SK-N-SH treated with all-trans-retinoic acid at 6 μM for 48 hours (cell line): Measurements from ENCODE around the gene VAV1.

ENCODE experiments used
- BACH2 ChIP-seq: fragments of 250-450 bp; sonication (Bioruptor Pico); IDR thresholded peaks from 2 replicates; pipeline ENCODE4 v1.9.0; 2021; ENCODE audit warnings: mild to moderate bottlenecking, borderline replicate concordance
- ZFP30 ChIP-seq: fragments of 450-650 bp; formaldehyde crosslinking; IDR thresholded peaks from 2 replicates; pipeline ENCODE4 v1.5.0; 2022; ENCODE audit warnings: mild to moderate bottlenecking, moderate library complexity
- ZNF8 ChIP-seq: fragments of 450-650 bp; formaldehyde crosslinking; IDR thresholded peaks from 2 replicates; pipeline ENCODE4 v1.5.0; 2020; ENCODE audit warnings: mild to moderate bottlenecking, moderate library complexity
- TF ChIP-seq, protein P1 (sequence below): fragments of 250-450 bp; sonication (Bioruptor Pico); IDR thresholded peaks from 2 replicates; pipeline ENCODE4 v1.8.0; 2021; ENCODE audit warnings: low read depth, mild to moderate bottlenecking, moderate library complexity, borderline replicate concordance
- TF ChIP-seq, protein P2 (sequence below): fragments of 250-450 bp; sonication (Bioruptor Pico); IDR thresholded peaks from 2 replicates; pipeline ENCODE4 v1.8.0; 2020; ENCODE audit warnings: mild to moderate bottlenecking, moderate library complexity, borderline replicate concordance

DNA sequence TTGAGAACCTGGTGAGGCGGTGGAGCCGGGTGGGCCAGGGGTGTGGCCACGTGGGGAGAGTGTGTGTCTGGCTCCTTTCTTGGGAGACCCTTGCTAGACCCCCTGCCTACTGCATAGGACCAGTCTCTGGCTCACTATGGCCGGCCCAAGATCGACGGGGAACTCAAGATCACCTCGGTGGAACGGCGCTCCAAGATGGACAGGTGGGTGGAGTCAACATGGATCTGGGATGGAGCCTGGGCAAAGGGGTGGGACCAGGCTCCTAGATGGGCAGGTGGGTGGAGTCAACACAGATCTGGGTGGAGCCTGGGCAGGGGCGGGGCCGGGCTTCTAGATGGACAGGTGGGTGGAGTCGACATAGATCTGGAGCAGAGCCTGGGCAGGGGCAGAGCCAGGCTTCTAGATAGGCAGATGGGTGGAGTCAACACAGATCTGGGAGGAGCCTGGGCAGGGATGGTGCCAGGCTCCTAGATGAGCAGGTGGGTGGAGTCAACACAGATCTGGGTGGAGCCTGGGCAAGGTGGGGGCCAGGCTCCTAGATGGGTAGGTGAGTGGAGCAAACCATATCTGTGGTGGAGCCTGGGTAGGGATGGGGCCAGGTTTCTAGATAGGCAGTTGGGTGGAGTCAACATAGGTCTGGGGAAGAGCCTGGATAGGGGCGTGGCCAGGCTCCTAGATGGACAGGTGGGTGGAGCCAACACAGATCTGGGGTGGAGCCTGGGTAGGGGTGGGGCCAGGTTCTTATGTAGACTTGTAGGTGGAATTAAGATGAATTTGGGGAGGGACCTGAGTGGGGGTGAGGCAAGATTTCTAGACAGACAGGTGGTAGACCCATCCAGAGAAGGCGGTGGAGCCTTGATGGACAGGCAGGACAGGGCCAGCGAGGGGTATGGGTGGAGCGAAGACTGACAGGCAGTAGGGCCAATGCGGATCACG lies 56.5 kb downstream of the VAV1 start:
- TF ChIP-seq, protein P1, sequence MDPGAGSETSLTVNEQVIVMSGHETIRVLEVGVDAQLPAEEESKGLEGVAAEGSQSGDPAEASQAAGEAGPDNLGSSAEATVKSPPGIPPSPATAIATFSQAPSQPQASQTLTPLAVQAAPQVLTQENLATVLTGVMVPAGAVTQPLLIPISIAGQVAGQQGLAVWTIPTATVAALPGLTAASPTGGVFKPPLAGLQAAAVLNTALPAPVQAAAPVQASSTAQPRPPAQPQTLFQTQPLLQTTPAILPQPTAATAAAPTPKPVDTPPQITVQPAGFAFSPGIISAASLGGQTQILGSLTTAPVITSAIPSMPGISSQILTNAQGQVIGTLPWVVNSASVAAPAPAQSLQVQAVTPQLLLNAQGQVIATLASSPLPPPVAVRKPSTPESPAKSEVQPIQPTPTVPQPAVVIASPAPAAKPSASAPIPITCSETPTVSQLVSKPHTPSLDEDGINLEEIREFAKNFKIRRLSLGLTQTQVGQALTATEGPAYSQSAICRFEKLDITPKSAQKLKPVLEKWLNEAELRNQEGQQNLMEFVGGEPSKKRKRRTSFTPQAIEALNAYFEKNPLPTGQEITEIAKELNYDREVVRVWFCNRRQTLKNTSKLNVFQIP (CRISPR knock-in tag): no peak
- TF ChIP-seq ZNF8 (CRISPR knock-in tag) (no peak), ZFP30 (CRISPR knock-in tag) (no peak), BACH2 (CRISPR knock-in tag) (no peak)
- TF ChIP-seq, protein P2, sequence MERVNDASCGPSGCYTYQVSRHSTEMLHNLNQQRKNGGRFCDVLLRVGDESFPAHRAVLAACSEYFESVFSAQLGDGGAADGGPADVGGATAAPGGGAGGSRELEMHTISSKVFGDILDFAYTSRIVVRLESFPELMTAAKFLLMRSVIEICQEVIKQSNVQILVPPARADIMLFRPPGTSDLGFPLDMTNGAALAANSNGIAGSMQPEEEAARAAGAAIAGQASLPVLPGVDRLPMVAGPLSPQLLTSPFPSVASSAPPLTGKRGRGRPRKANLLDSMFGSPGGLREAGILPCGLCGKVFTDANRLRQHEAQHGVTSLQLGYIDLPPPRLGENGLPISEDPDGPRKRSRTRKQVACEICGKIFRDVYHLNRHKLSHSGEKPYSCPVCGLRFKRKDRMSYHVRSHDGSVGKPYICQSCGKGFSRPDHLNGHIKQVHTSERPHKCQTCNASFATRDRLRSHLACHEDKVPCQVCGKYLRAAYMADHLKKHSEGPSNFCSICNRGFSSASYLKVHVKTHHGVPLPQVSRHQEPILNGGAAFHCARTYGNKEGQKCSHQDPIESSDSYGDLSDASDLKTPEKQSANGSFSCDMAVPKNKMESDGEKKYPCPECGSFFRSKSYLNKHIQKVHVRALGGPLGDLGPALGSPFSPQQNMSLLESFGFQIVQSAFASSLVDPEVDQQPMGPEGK (CRISPR knock-in tag): no peak
